K562 (cell line): Measurements from ENCODE around the gene PPP1R15B. TPM values are rescaled to one million over a fixed set of nuclear protein-coding genes. Genes with fewer than 3 reads are reported as not detected.

ENCODE experiments used
- ATAC-seq: fragments of 200-7000 bp; cut with Tn5 transposase; 3 replicates; pipeline ENCODE4 v1.9.1; 2020; ENCODE audit warnings: moderate library complexity
- BruUV-seq: library from RNA; stranded (reverse); fragments of 400-500 nt; replicated peaks from 2 replicates; lab custom pipeline; 2021; lab: Mats Ljungman, UMichigan
- CTCF ChIA-PET: fragments of 300-600 bp; formaldehyde crosslinking; extraction: SDS; loops from one replicate; lab custom pipeline; 2021; ENCODE audit warnings: low intra/inter-chr PET ratio; lab: Yijun Ruan, JAX
- POLR2A ChIA-PET: fragments of 300-600, 350-650 bp; sonication (Branson Sonifier 250); formaldehyde crosslinking; extraction: SDS; loops from one replicate; lab custom pipeline; 2021; ENCODE audit warnings: antibody characterized with exemption, inconsistent platforms; lab: Yijun Ruan, JAX
- DNase-seq, 4 experiments: peaks; one replicate each; pipeline versions ENCODE4 v3.0.0 to v3.0.0-alpha.2; 2011 to 2018; ENCODE audit warnings: low spot score in 3 of 4, mixed read lengths in 3 of 4; ENCODE audit errors: extremely low read depth in 1 of 4
- FAIRE-seq: peaks from 2 replicates; lab custom pipeline; 2011; peaks lifted over from hg19 to GRCh38; lab: Jason Lieb, UNC
- H2AFZ ChIP-seq: 2 replicates; pipeline ENCODE4 v1.6.0; 2011; ENCODE audit warnings: low read depth, low read length, control low read depth, inconsistent platforms
- H3K27ac ChIP-seq: fragments of 200-600 bp; 3 replicates; pipeline ENCODE4 v1.8.0; 2011; ENCODE audit warnings: low read depth, mild to moderate bottlenecking, control low read depth, inconsistent platforms, low read length, moderate library complexity, mixed read lengths; ENCODE audit errors: extremely low read depth
- H3K27me3 ChIP-seq, 2 experiments: fragments of 300-600 bp in 1 of 2; 2 replicates in 1 of 2; 3 replicates in 1 of 2; pipeline versions ENCODE4 v1.6.0 to v1.8.0; 2011; ENCODE audit warnings: inconsistent platforms in 2 of 2, low read length in 2 of 2, mild to moderate bottlenecking in 1 of 2, mixed read lengths in 1 of 2, moderate library complexity in 1 of 2; ENCODE audit not compliant: control insufficient read depth in 2 of 2, insufficient read depth in 2 of 2
- H3K36me3 ChIP-seq: fragments of 300-600 bp; 3 replicates; pipeline ENCODE4 v1.8.0; 2011; ENCODE audit warnings: mild to moderate bottlenecking, low read length, inconsistent platforms; ENCODE audit not compliant: control insufficient read depth, insufficient read depth
- H3K4me1 ChIP-seq, 2 experiments: fragments of 200-600 bp in 1 of 2; replicated peaks in 1 of 2; 2 replicates in 1 of 2; 3 replicates in 1 of 2; pipeline versions ENCODE4 v1.5.1 to v1.8.0; 2011; ENCODE audit warnings: inconsistent platforms in 2 of 2, low read length in 2 of 2, mild to moderate bottlenecking in 1 of 2, mixed read lengths in 1 of 2, moderate library complexity in 1 of 2; ENCODE audit not compliant: control insufficient read depth in 2 of 2, insufficient read depth in 2 of 2
- H3K4me2 ChIP-seq: 2 replicates; pipeline ENCODE4 v1.6.1; 2011; ENCODE audit warnings: low read length, control low read depth, inconsistent platforms, mixed read lengths; ENCODE audit not compliant: insufficient read depth
- H3K4me3 ChIP-seq: fragments of 200-600 bp; sonication (generic), shearing (Covaris generic); 2 replicates; pipeline ENCODE4 v1.5.1; 2016; ENCODE audit warnings: control low read depth, inconsistent platforms
- H3K79me2 ChIP-seq: fragments of 200-600 bp; 3 replicates; pipeline ENCODE4 v1.8.0; 2011; ENCODE audit warnings: low read length, inconsistent platforms; ENCODE audit not compliant: control insufficient read depth, insufficient read depth
- H3K9ac ChIP-seq, 2 experiments: 2 replicates each; pipeline versions ENCODE4 v1.6.0 to v1.6.1; 2011; ENCODE audit warnings: low read depth in 2 of 2, low read length in 2 of 2, control low read depth in 1 of 2, inconsistent platforms in 1 of 2, mild to moderate bottlenecking in 1 of 2, mixed read lengths in 1 of 2; ENCODE audit not compliant: insufficient read depth in 1 of 2
- H3K9me1 ChIP-seq: one replicate; pipeline ENCODE4 v1.6.0; 2011; ENCODE audit warnings: inconsistent platforms, mild to moderate bottlenecking, low read length, moderate library complexity; ENCODE audit not compliant: control insufficient read depth, insufficient read depth
- H3K9me3 ChIP-seq: replicated peaks from 2 replicates; pipeline ENCODE4 v1.5.1; 2011; ENCODE audit warnings: low read depth, low read length, inconsistent platforms; ENCODE audit not compliant: control insufficient read depth, insufficient read depth
- H4K20me1 ChIP-seq: replicated peaks from 2 replicates; pipeline ENCODE4 v1.6.1; 2011; ENCODE audit warnings: low read length, inconsistent platforms, mixed read lengths; ENCODE audit not compliant: control insufficient read depth, insufficient read depth
- CREB5 ChIP-seq: fragments of 250-450 bp; sonication (Bioruptor Pico); IDR thresholded peaks from 2 replicates; pipeline ENCODE4 v1.5.0; 2020; ENCODE audit warnings: mild to moderate bottlenecking
- EGR1 ChIP-seq: fragments of 450-650 bp; conservative IDR thresholded peaks from 2 replicates; pipeline ENCODE4 v1.6.1; 2017; ENCODE audit warnings: mild to moderate bottlenecking
- RAD51 ChIP-seq: fragments of 450-650 bp; IDR thresholded peaks from 2 replicates; pipeline ENCODE4 v1.7.1; 2016; ENCODE audit warnings: low read depth, mild to moderate bottlenecking, borderline replicate concordance
- SNRNP70 ChIP-seq: fragments of 200-400 bp; formaldehyde crosslinking; optimal IDR thresholded peaks from 2 replicates; pipeline ENCODE3; 2017; ENCODE audit warnings: low read depth, low read length
- SRF ChIP-seq, 2 experiments: fragments of 250-450, 450-650 bp in 1 of 2; sonication (Bioruptor Pico) in 1 of 2; sonication (generic) in 1 of 2; formaldehyde crosslinking; IDR thresholded peaks; 2 replicates each; pipeline versions ENCODE4 v1.5.0 to v1.5.1; 2020 to 2022; ENCODE audit warnings: mild to moderate bottlenecking in 1 of 2, missing genetic modification reagents in 1 of 2
- TCF7 ChIP-seq: sonication (generic); IDR thresholded peaks from 2 replicates; pipeline ENCODE4 v1.6.1; 2016; ENCODE audit warnings: antibody characterized with exemption, borderline replicate concordance
- TFAM ChIP-seq: fragments of 250-450 bp; sonication (Bioruptor Pico); conservative IDR thresholded peaks from 2 replicates; pipeline ENCODE4 v1.5.0; 2021; ENCODE audit warnings: mild to moderate bottlenecking, moderate library complexity
- ZNF124 ChIP-seq: sonication (generic); formaldehyde crosslinking; IDR thresholded peaks from 2 replicates; pipeline ENCODE4 v1.8.1; 2022; ENCODE audit warnings: missing genetic modification reagents
- in situ Hi-C: fragments of 300-500 bp; cut with MboI; formaldehyde crosslinking; loops from 4 replicates; pipeline ENCODE4 v1.15.0; 2018; ENCODE audit warnings: inconsistent platforms, mixed read lengths
- intact Hi-C: fragments of 100-400 bp; cut with micrococcal nuclease; formaldehyde crosslinking; loops from 2 replicates; pipeline ENCODE4 v1.14.2; 2022
- polyA plus RNA-seq, 8 experiments: library from polyadenylated mRNA; depleted of rRNA in 4 of 8; stranded (reverse) in 5 of 8; unstranded in 3 of 8; fragments of >200 nt; fragmentation: Nextera tagmentation in 2 of 8; fragmentation: Illumina TruSeq in 1 of 8; extraction: Ambion mirVana in 2 of 8; extraction: Trizol in 1 of 8; gene quantifications; 2 replicates each; pipeline versions ENCODE4 v1.2.1 to v1.2.3, GENCODE V29; 2011 to 2014; ENCODE audit warnings: inconsistent platforms in 1 of 8, missing spikeins in 1 of 8
- total RNA-seq, 7 experiments: library from RNA; depleted of rRNA in 6 of 7; stranded (reverse); fragments of >200 nt in 6 of 7; fragmentation: Illumina TruSeq in 2 of 7; extraction: Trizol in 2 of 7; gene quantifications; 2 replicates each; pipeline versions ENCODE4 v1.2.1 to v1.2.3, GENCODE V29; 2011 to 2021; ENCODE audit warnings: low replicate concordance in 1 of 7

PPP1R15B gene
- total and polyA plus RNA-seq, 9 of the 15 experiments (the other 6 are each of a cell fraction or from before 2014, with no cell fraction given), result 17.0 to 48.1 (median 30.8) TPM

- Histone ChIP-seq H3K9me1 (no peaks in the 10 kb centered on the region), H3K9ac (no peak overlapping the region), H3K27ac (no peak overlapping the region), H4K20me1 (no peaks in the 10 kb centered on the region), H2AFZ (no peak overlapping the region), H3K27me3 (peaks cover 23 to 24% of the 10 kb centered on the region in 2 experiments), H3K4me3 (no peak overlapping the region), H3K4me1 (no peaks in the 10 kb centered on the region), H3K79me2 (no peaks in the 10 kb centered on the region), H3K4me2 (no peak overlapping the region), H3K9me3 (peaks cover 2% of the 10 kb centered on the region), H3K36me3 (no peaks in the 10 kb centered on the region)
- ChIA-PET CTCF (no interaction called here), POLR2A (interaction anchor here (0.7 kb wide), 1 partner anchor 13 kb away, joined by 3 read pairs; no protein-coding TSS in a partner anchor)
- in situ Hi-C loops (no loop called here), intact Hi-C loops (no loop called here)
- FAIRE-seq (no peak), ATAC-seq (no peak), DNase-seq (no peak)
- TF ChIP-seq TCF7 (no peak), RAD51 (no peak), SRF (CRISPR knock-in tag; IDR thresholded peaks at IDR 0.05) (no peak), TFAM (CRISPR knock-in tag) (no peak), EGR1 (no peak), SNRNP70 (no peak), CREB5 (CRISPR knock-in tag) (no peak), ZNF124 (no peak)
- no TSS peak for BruUV-seq
These were observed 20.0 kb downstream of the PPP1R15B start for GRCh38 chr1:204391629-204392028.
